EL (cell line): ENCODE data around the gene NKX3-2.

Source experiments
- DNase-seq: peaks from one replicate; pipeline ENCODE4 v3.0.0-alpha.2; 2016

Gene NKX3-2

GRCh38 chr4:13530823-13531624, 13.3 kb downstream of the NKX3-2 start:
- DNase-seq = no peak

- no peak for DNase-seq
Observed at GRCh38 chr4:13529128-13529919, 15.0 kb downstream of the NKX3-2 start.

- no peak for DNase-seq
Observed at GRCh38 chr4:13528821-13529127, 15.5 kb downstream of the NKX3-2 start.

GRCh38 chr4:13527981-13528820, 16.1 kb downstream of the NKX3-2 start:
- DNase-seq = no peak

- DNase-seq = no peak
Observed at GRCh38 chr4:13527192-13527980, 16.9 kb downstream of the NKX3-2 start.

- no peak for DNase-seq
Observed at GRCh38 chr4:13526658-13527057, 17.6 kb downstream of the NKX3-2 start.

- DNase-seq = no peak
Observed at GRCh38 chr4:13525606-13526281, 18.6 kb downstream of the NKX3-2 start.

GRCh38 chr4:13524504-13525243, 19.6 kb downstream of the NKX3-2 start:
- DNase-seq = peak; percentile 82

- DNase-seq = no peak
Observed at GRCh38 chr4:13523591-13524503, 20.5 kb downstream of the NKX3-2 start.

- no peak for DNase-seq
Observed at GRCh38 chr4:13523105-13523477, 21.2 kb downstream of the NKX3-2 start.

- DNase-seq = no peak
Observed at GRCh38 chr4:13522282-13523104, 21.8 kb downstream of the NKX3-2 start.

- DNase-seq = no peak
Observed at GRCh38 chr4:13521047-13521446, 23.3 kb downstream of the NKX3-2 start.

- no peak for DNase-seq
Observed at GRCh38 chr4:13516315-13516860, 27.9 kb downstream of the NKX3-2 start.

GRCh38 chr4:13515268-13515667, 29.0 kb downstream of the NKX3-2 start:
- no peak for DNase-seq

- DNase-seq = no peak
Observed at GRCh38 chr4:13514722-13515121, 29.6 kb downstream of the NKX3-2 start.

- no peak for DNase-seq
Observed at GRCh38 chr4:13511101-13511500, 33.2 kb downstream of the NKX3-2 start.

- no peak for DNase-seq
Observed at GRCh38 chr4:13509442-13509841, 34.9 kb downstream of the NKX3-2 start.

- DNase-seq = no peak
Observed at GRCh38 chr4:13504374-13504773, 39.9 kb downstream of the NKX3-2 start.

- no peak for DNase-seq
Observed at GRCh38 chr4:13498469-13498868, 45.8 kb downstream of the NKX3-2 start.
